Activated T-helper 2 cell treated with anti-CD3 and anti-CD28 coated beads, Interferon-gamma antibody, Interleukin-2, Interleukin-4, amounts not matched to agents 10 μg/mL and 5 μg/mL and 100 μg/mL, durations not matched to agents 14 hours and 24 hours and 36 hours (primary cell): ENCODE data around the gene LGALS7. TPM values are rescaled to one million over a fixed set of nuclear protein-coding genes. Genes with fewer than 3 reads are reported as not detected.
"Not testable (repeated sequence)": the region's sequence is repeated elsewhere in the genome, so short reads cannot be mapped to it uniquely, and the experiment has no call there.

Source experiments
- DNase-seq: peaks from one replicate; pipeline ENCODE4 v3.0.0; 2021; ENCODE audit warnings: low spot score
- H3K27ac Mint-ChIP-seq: one replicate; pipeline ENCODE4 v1.8.0; 2021; ENCODE audit warnings: mixed read lengths
- H3K27me3 Mint-ChIP-seq: one replicate; pipeline ENCODE4 v1.8.0; 2021; ENCODE audit warnings: low read depth, mixed read lengths
- H3K36me3 Mint-ChIP-seq: one replicate; pipeline ENCODE4 v1.8.0; 2021; ENCODE audit warnings: low read depth, mixed read lengths
- H3K4me1 Mint-ChIP-seq: one replicate; pipeline ENCODE4 v1.8.0; 2021; ENCODE audit warnings: low read depth, mixed read lengths
- H3K4me3 Mint-ChIP-seq: one replicate; pipeline ENCODE4 v1.8.0; 2021; ENCODE audit warnings: low read depth, mild to moderate bottlenecking, moderate library complexity, mixed read lengths
- H3K9me3 Mint-ChIP-seq: one replicate; pipeline ENCODE4 v1.8.0; 2021; ENCODE audit warnings: mixed read lengths
- intact Hi-C: fragments of 100-400 bp; cut with micrococcal nuclease; formaldehyde crosslinking; loops from one replicate; pipeline ENCODE4 v1.15.1; 2023
- total RNA-seq: library from RNA; stranded (reverse); gene quantifications from 2 replicates; pipeline ENCODE4 v1.2.3, GENCODE V29; 2022

LGALS7 gene
- total RNA-seq, 1 donor from 2014 or later: not detected

- Mint-ChIP-seq H3K4me3 (no peak overlapping the region), H3K36me3 (no peaks in the 10 kb centered on the region), H3K4me1 (peaks cover 2% of the 10 kb centered on the region), H3K9me3 (no peaks in the 10 kb centered on the region), H3K27ac (no peak overlapping the region), H3K27me3 (no peaks in the 10 kb centered on the region)
- DNase-seq: no peak
- intact Hi-C loops: loop anchor here (10.0 kb wide), 1 partner anchor 54 kb away; no protein-coding TSS in a partner anchor
Observed at GRCh38 chr19:38808741-38809140, 35.4 kb upstream of the LGALS7 start.

- not testable (repeated sequence) for H3K27me3 Mint-ChIP-seq, H3K4me1 Mint-ChIP-seq, H3K9me3 Mint-ChIP-seq, H3K27ac Mint-ChIP-seq, H3K4me3 Mint-ChIP-seq, DNase-seq, H3K36me3 Mint-ChIP-seq
- intact Hi-C loops: loop anchor here (10.0 kb wide), 1 partner anchor 53 kb away; no protein-coding TSS in a partner anchor
Observed at GRCh38 chr19:38807374-38808098, 34.2 kb upstream of the LGALS7 start.

- no peaks in the 10 kb centered on the region for H3K9me3 Mint-ChIP-seq
- intact Hi-C loops: loop anchor here (10.0 kb wide), 1 partner anchor 52 kb away; no protein-coding TSS in a partner anchor
Observed at GRCh38 chr19:38806371-38806770, 33.1 kb upstream of the LGALS7 start.

GRCh38 chr19:38805180-38805579, 31.9 kb upstream of the LGALS7 start:
- intact Hi-C loops: loop anchor here (10.0 kb wide), 1 partner anchor 50 kb away; no protein-coding TSS in a partner anchor
- no peaks in the 10 kb centered on the region for H3K9me3 Mint-ChIP-seq
- H3K4me1 Mint-ChIP-seq: peaks cover 2% of the 10 kb centered on the region
- H3K27me3 Mint-ChIP-seq: no peaks in the 10 kb centered on the region
- DNase-seq: no peak
- no peak overlapping the region for H3K27ac Mint-ChIP-seq
- no peak overlapping the region for H3K4me3 Mint-ChIP-seq
- no peaks in the 10 kb centered on the region for H3K36me3 Mint-ChIP-seq

More at GRCh38 chr19:38806371-38806770, 33.1 kb upstream of the LGALS7 start:
- no peak for DNase-seq
- no peaks in the 10 kb centered on the region for H3K27me3 Mint-ChIP-seq
- no peak overlapping the region for H3K4me3 Mint-ChIP-seq
- no peaks in the 10 kb centered on the region for H3K36me3 Mint-ChIP-seq
- no peak overlapping the region for H3K27ac Mint-ChIP-seq
- peaks cover 2% of the 10 kb centered on the region for H3K4me1 Mint-ChIP-seq

- Mint-ChIP-seq H3K4me1 (peaks cover 2% of the 10 kb centered on the region), H3K27me3 (no peaks in the 10 kb centered on the region), H3K4me3 (no peak overlapping the region), H3K36me3 (no peaks in the 10 kb centered on the region), H3K27ac (no peak overlapping the region), H3K9me3 (no peaks in the 10 kb centered on the region)
- DNase-seq: no peak
- intact Hi-C loops: loop anchor here (10.0 kb wide), 1 partner anchor 49 kb away; no protein-coding TSS in a partner anchor
Observed at GRCh38 chr19:38803543-38803942, 30.2 kb upstream of the LGALS7 start.

- H3K27me3 Mint-ChIP-seq: peaks cover under 1% of the 10 kb centered on the region
- no peaks in the 10 kb centered on the region for H3K36me3 Mint-ChIP-seq
- H3K4me1 Mint-ChIP-seq: peaks cover 2% of the 10 kb centered on the region
- no peak for DNase-seq
- no peak overlapping the region for H3K27ac Mint-ChIP-seq
- no peak overlapping the region for H3K4me3 Mint-ChIP-seq
- H3K9me3 Mint-ChIP-seq: no peaks in the 10 kb centered on the region
- intact Hi-C loops: loop anchor here (10.0 kb wide), 1 partner anchor 47 kb away; no protein-coding TSS in a partner anchor
Observed at GRCh38 chr19:38801359-38802095, 28.2 kb upstream of the LGALS7 start.

- Mint-ChIP-seq H3K4me1 (peaks cover 2% of the 10 kb centered on the region), H3K9me3 (no peaks in the 10 kb centered on the region), H3K36me3 (no peaks in the 10 kb centered on the region), H3K27me3 (peaks cover 3% of the 10 kb centered on the region), H3K27ac (no peak overlapping the region), H3K4me3 (no peak overlapping the region)
- intact Hi-C loops: loop anchor here (10.0 kb wide), 1 partner anchor 46 kb away; no protein-coding TSS in a partner anchor
- DNase-seq: no peak
Observed at GRCh38 chr19:38800577-38801347, 27.4 kb upstream of the LGALS7 start.

- intact Hi-C loops: no loop called here
- Mint-ChIP-seq H3K4me3 (no peak overlapping the region), H3K36me3 (no peaks in the 10 kb centered on the region), H3K27me3 (peaks cover 4% of the 10 kb centered on the region), H3K4me1 (no peaks in the 10 kb centered on the region), H3K27ac (no peak overlapping the region), H3K9me3 (no peaks in the 10 kb centered on the region)
- no peak for DNase-seq
Observed at GRCh38 chr19:38799104-38799503, 25.8 kb upstream of the LGALS7 start.

- intact Hi-C loops, H3K9me3 Mint-ChIP-seq: not testable (repeated sequence)
Observed at GRCh38 chr19:38797781-38798180, 24.5 kb upstream of the LGALS7 start.

GRCh38 chr19:38796154-38796553, 22.8 kb upstream of the LGALS7 start:
- no peak for DNase-seq
- intact Hi-C loops: no loop called here
- peaks cover 4% of the 10 kb centered on the region for H3K4me1 Mint-ChIP-seq
- peaks cover 9% of the 10 kb centered on the region for H3K27me3 Mint-ChIP-seq
- no peaks in the 10 kb centered on the region for H3K9me3 Mint-ChIP-seq
- no peaks in the 10 kb centered on the region for H3K36me3 Mint-ChIP-seq
- H3K4me3 Mint-ChIP-seq: no peak overlapping the region
- no peak overlapping the region for H3K27ac Mint-ChIP-seq

More at GRCh38 chr19:38797781-38798180, 24.5 kb upstream of the LGALS7 start:
- H3K36me3 Mint-ChIP-seq, H3K27ac Mint-ChIP-seq, H3K4me1 Mint-ChIP-seq, DNase-seq, H3K4me3 Mint-ChIP-seq, H3K27me3 Mint-ChIP-seq: not testable (repeated sequence)

GRCh38 chr19:38795549-38795948, 22.2 kb upstream of the LGALS7 start:
- no peak overlapping the region for H3K27ac Mint-ChIP-seq
- no peaks in the 10 kb centered on the region for H3K9me3 Mint-ChIP-seq
- intact Hi-C loops: no loop called here
- no peaks in the 10 kb centered on the region for H3K36me3 Mint-ChIP-seq
- no peak overlapping the region for H3K4me3 Mint-ChIP-seq
- no peak for DNase-seq
- peaks cover 9% of the 10 kb centered on the region for H3K27me3 Mint-ChIP-seq
- peaks cover 4% of the 10 kb centered on the region for H3K4me1 Mint-ChIP-seq

- Mint-ChIP-seq H3K4me1 (peaks cover 4% of the 10 kb centered on the region), H3K9me3 (no peaks in the 10 kb centered on the region), H3K36me3 (no peaks in the 10 kb centered on the region), H3K4me3 (no peak overlapping the region), H3K27ac (no peak overlapping the region), H3K27me3 (peaks cover 9% of the 10 kb centered on the region)
- intact Hi-C loops: no loop called here
- DNase-seq: no peak
Observed at GRCh38 chr19:38793671-38794070, 20.4 kb upstream of the LGALS7 start.
